ENCODE data around the gene ANK3. TPM values are rescaled to one million over a fixed set of nuclear protein-coding genes. Genes with fewer than 3 reads are reported as not detected.

Gene ANK3
- total RNA-seq, 2 donors from 2014 or later = 5.7 to 6.1 TPM

DNA sequence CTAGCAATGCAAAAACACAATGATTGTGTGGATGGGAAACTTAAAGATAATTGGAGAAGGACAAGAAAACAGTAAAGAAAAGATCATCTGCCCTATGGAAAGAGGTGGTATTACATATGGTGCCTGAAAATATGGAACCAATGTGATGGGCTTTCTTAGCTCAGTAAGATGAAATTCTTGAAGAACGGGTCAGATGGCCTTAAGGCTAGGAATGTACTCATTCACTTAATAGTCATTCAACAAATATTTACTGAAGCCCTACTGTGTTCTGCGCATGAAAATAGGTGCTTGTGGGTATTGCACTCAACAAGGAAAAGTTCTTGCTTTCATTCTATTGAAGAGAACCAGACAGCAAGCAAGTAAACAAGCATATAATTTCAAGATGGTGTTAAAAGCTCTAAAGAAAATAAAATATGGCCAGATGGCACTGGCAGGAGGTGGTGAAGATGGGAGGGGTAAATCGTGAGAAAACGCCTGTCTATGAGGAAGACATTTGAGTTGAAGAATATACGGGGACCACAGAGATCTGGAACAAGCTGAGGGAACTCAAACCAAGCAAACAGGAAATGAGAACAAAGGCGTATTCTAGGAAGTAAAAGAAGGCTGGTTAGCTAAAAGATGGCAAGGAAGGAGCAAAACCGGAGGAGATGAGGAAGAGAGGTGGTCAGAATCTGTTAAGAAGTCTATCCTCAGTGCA lies 179.7 kb downstream of the ANK3 start:
- intact Hi-C loops (cut with DNase I) = loop anchor here in 1 of 2 donors (5.0 to 10.0 kb wide), 2 partner anchors 108 to 585 kb away; no protein-coding TSS in a partner anchor
- no peak for DNase-seq (ENCODE audit: low spot score)

DNA sequence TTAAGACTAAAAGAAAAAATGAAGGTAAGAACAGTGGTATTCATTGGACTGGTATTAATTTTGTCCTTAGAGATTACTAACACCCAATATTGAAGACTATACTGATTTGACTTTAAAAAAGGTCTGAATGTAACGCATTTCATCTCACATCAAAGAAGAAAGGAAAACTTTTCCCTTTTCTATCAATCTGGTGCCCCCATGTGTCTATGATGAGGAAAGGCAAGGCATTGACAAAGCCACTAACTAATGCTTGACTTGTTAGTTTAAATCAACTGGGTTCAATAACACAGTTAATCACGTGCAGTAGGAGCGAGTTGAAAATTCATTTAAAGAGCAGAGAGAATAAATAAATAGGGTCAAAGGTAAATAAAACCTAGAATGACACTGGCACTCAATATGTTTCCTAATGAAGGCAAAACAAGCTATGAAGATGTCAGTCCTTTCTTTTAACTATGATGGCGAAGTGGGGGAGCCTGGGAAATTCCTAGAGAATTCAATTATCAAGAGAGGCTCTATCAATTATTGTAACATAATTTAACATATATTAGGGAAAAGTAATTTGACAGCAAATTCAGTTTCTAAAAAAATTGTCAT lies 180.9 kb downstream of the ANK3 start:
- intact Hi-C loops (cut with DNase I) = loop anchor here in 1 of 2 donors (5.0 to 10.0 kb wide), 2 partner anchors 106 to 584 kb away; no protein-coding TSS in a partner anchor

DNA sequence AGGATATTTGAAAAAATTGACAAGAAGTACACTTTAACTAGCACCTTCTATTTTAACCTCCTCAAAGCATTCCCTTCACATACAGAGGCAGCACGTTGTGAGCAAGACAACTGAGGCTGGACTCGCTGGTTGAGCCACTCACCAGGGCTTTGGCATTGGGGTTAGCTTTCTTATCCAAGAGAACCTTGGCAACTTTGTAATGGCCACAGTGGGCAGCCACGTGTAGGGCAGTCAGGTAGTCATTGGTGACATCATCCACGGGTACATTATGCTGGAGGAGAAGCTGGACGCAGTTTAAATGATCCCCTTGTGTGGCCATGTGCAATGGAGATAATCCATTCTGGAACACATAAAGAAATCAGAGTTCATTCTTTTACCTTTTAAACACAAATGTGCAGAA lies 181.8 kb downstream of the ANK3 start:
- intact Hi-C loops (cut with DNase I) = loop anchor here in 1 of 2 donors (5.0 to 10.0 kb wide), 2 partner anchors 106 to 583 kb away; no protein-coding TSS in a partner anchor
- DNase-seq (ENCODE audit: low spot score) = no peak

More for the DNA sequence above, 180.9 kb downstream of the ANK3 start:
- DNase-seq (ENCODE audit: low spot score) = no peak

DNA sequence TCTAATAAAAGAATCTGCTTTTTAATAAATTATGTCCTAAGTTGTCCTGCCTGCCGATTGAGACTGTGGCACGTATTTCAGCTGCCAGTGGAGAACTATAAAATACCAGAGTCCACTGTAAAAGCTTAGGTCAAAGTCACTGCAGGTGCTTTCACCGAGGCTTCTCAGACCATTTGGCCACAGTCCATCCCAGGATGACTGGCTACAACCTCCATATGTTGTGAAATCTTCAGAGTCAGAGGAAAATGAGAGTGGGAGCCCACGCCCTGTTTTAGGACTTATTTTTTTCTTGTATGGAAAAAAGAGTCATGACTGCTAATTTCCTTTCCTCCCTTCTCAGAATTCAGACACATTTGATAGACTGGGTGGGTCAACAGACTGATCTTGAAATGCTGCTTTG lies 182.9 kb downstream of the ANK3 start:
- intact Hi-C loops (cut with DNase I) = loop anchor here in 1 of 2 donors (5.0 to 10.0 kb wide), 2 partner anchors 104 to 582 kb away; no protein-coding TSS in a partner anchor
- no peak for DNase-seq (ENCODE audit: low spot score)

DNA sequence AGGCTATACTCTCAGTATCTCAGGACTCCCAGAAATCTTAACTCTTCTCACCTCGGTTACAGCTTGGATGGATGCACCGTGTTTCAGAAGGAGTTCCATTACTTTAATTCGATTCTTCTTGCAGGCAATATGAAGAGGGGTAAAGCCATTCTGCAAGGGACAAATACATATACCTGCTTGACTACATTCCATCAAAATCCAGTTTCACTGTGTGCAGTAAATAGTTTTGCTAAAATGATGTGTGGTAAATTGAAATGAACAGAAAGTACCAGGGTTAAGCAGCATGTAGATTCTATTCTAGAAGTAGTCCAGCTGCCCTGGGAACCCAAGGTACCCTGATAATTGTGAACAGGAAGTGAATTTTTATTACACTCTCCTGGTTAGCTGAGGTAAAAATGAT lies 183.9 kb downstream of the ANK3 start:
- no peak for DNase-seq (ENCODE audit: low spot score)
- intact Hi-C loops (cut with DNase I) = loop anchor here in 1 of 2 donors (5.0 to 10.0 kb wide), 2 partner anchors 103 to 581 kb away; no protein-coding TSS in a partner anchor

DNA sequence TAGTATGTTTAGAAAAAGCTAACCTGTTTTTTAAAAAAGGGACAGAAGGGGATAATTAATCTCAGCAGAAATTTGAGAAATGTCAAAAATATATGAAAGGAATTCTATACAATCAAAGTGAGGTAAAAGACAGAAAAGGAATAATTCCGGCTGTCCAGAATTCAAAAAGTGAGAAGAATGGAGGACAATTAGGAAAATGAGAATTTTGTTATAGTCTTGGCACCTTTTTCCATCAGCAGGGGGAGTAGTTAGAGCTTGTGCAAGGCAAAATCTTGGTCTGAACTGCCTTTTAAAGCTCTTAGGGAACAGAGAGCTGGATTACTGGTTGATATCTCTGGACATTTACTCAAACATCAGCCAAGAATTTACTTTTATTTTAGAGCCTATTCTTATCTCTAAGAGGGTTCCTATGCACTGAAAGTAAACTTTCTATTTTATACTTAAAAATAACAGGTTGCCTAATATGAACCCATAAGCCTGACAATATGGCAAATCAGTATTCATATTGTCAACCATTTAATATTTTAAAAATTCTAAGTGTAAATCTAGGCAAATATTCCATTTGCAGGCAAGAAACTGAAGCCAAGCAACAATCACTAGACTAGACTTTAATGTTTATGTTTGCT lies 185.6 kb downstream of the ANK3 start:
- DNase-seq (ENCODE audit: low spot score) = no peak
- intact Hi-C loops (cut with DNase I) = loop anchor here (5.0 to 10.0 kb wide), 2 partner anchors 102 to 579 kb away; no protein-coding TSS in a partner anchor

DNA sequence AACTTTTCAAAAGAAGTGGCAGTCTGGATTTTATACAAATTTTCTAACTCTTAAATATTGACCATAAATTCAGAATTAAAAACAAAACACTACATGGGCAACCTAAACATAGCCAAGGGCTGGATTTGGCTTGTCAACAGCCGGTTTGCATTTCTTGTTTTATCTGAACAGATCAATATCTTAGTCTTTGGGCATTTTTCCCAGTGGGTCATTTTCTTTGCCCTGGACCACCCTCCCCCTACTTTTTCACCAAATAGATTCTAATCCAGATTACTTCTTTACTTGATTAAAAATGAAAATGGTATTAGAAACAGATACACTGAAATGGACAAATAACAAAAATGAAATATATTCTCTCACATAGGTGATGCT lies 189.0 kb downstream of the ANK3 start:
- intact Hi-C loops (cut with DNase I) = loop anchor here (5.0 to 10.0 kb wide), 2 partner anchors 98 to 576 kb away; no protein-coding TSS in a partner anchor
- no peak for DNase-seq (ENCODE audit: low spot score)

DNA sequence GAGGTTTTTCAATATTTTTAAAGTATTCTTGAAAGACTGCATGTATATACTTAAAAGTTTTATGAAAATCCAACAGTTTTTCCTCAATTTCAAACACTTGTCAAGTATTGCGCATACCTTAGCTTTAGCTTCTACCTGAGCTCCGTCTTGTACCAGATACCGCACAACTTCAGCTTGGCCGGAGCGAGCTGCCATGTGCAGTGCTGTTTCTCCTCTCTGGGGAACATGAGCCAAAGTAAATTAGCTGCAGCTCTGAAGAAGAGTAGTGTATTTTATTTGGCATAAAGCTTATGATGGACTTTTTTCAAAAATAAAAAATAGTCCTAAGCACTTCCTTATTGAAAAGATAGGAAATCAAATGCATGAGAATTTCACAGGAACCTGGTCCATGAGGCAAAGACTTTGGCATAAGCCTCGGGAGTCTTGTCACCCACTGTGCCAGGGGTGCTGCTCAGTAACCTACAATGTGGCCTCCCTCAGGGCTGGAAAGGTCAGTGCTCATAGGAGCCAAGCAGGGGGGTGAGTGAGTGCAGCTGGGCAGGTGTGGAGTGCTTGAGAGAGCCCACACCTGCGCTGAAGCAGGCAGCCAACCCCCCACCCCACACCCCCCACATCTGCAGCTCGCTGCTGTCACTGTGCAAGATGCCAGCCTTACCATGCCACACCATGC lies 189.5 kb downstream of the ANK3 start:
- no peak for DNase-seq (ENCODE audit: low spot score)
- intact Hi-C loops (cut with DNase I) = loop anchor here (5.0 to 10.0 kb wide), 2 partner anchors 98 to 575 kb away; no protein-coding TSS in a partner anchor

DNA sequence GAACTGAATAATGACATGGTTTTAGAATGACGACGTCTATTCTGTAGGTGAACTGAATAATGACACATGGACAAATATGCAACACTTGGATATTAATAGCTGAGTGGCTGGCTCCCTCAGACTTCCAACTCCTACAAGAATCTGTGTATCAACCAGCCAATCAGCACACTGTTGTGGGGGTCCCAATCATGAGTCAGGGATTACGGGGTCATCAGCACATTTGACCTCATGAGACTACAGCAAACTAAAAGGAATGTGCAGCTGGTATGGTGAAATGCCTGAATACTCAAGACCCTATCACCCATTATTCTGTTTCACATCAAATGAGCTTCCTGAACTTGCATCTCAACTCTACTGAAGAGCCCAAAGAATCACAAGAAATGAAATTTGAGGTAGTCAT lies 192.5 kb downstream of the ANK3 start:
- DNase-seq (ENCODE audit: low spot score) = no peak
- intact Hi-C loops (cut with DNase I) = no loop called here

DNA sequence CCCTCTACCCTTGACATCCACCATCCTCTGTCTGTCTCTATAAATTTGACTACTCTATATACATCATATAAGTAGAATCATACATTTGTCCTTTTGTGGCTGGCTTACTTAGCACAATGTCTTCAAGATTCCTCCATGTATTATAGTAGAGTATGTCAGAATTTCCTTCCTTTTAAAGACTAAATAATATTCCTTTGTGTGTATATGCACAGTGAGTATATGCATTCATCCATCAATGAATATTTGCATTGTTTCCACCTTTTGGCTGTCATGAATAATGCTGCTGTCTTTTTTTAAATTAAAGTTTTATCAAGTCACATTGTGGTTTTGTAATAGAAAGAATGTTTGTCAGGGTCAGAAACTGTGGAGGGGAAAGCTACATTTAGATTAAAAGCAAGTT lies 195.3 kb downstream of the ANK3 start:
- DNase-seq (ENCODE audit: low spot score) = no peak
- intact Hi-C loops (cut with DNase I) = no loop called here

DNA sequence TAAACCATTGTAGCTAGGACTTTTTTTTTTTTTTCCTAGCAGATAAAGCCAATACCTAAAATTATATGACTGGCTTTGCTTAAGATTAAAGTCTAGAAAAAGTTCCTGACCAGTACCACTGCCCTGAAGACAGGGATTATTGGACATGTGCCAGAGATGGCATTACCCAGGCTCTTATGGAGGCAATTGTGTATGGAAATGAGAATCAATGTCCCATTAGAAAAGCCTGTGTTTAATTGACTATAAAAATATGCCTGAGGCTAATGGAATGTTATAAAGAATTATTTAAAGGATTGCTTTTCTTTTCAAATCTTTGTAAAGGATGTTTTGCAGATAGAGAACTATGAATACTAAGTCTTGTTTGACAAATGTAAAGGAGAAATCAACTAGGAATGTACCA lies 196.7 kb downstream of the ANK3 start:
- intact Hi-C loops (cut with DNase I) = no loop called here
- DNase-seq (ENCODE audit: low spot score) = no peak

DNA sequence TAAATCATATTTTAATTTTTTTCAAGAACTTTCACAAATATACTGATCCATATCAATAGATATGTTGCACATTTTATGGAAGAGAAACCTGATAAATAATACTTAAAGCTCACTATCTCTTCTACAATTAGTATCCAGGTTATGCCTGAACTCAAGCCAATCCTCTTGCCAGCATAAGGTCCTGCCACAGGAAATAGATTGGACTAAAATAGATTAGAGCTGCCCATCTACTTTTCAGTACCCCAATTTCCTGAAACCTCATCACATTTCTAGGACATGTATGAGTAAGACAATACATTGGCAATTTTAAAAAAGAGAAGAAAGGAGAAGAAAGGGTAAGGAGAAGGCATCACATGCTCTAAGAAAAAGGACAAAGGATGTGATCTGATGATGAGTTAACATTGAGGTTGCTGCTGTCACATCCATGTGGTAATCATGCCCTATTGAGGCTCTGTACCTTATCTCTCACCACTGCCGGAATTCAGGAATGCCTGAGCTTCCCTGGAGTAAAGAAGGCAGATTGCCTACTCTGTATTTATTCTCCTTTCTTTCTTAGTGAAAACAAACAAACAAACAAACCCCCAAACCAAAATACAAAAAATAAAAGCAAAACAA lies 199.7 kb downstream of the ANK3 start:
- no peak for DNase-seq (ENCODE audit: low spot score)
- intact Hi-C loops (cut with DNase I) = loop anchor here in 1 of 2 donors (5.0 kb wide), 1 partner anchor 708 kb away; no protein-coding TSS in a partner anchor

DNA sequence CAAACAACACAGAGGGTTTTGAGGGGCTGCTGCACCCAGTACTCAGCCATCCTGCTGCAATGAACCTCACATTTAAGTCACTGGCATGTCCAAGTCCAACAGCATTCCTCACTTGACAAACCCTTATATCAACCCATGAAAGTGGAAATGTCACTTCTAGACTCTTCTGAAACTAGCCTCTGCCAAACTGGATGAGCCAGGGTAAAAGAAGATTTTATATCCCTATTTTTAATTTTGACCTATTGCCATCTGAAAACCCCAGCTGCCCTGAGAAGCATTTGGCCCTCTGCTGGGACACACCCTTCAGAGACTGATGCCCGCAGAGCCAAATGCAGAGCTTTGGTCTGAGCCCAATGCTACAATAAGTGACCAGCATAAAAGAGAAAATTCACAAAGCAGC lies 201.1 kb downstream of the ANK3 start:
- intact Hi-C loops (cut with DNase I) = loop anchor here in 1 of 2 donors (5.0 kb wide), 1 partner anchor 706 kb away; no protein-coding TSS in a partner anchor

DNA sequence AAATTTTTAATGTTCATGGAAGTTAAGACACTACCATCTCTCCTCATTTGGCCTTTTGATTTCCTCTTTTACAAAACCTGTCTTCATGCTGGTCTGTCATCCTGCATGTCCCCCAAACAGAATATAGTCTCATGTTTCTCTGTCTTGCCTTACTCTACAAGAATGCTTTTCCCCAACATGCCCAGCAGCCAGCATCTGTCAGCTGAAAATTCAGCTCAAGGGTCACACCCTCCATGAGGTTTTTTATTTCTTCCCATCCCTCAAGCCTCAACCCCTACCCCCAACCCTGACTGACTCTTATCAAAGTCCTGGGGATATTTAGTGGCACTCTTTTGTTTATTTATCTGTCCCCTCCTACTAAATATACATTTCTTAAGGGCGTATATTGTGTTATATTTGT lies 202.0 kb downstream of the ANK3 start:
- no peak for DNase-seq (ENCODE audit: low spot score)
- intact Hi-C loops (cut with DNase I) = loop anchor here in 1 of 2 donors (5.0 kb wide), 1 partner anchor 705 kb away; no protein-coding TSS in a partner anchor

More for the DNA sequence above, 201.1 kb downstream of the ANK3 start:
- DNase-seq (ENCODE audit: low spot score) = no peak

DNA sequence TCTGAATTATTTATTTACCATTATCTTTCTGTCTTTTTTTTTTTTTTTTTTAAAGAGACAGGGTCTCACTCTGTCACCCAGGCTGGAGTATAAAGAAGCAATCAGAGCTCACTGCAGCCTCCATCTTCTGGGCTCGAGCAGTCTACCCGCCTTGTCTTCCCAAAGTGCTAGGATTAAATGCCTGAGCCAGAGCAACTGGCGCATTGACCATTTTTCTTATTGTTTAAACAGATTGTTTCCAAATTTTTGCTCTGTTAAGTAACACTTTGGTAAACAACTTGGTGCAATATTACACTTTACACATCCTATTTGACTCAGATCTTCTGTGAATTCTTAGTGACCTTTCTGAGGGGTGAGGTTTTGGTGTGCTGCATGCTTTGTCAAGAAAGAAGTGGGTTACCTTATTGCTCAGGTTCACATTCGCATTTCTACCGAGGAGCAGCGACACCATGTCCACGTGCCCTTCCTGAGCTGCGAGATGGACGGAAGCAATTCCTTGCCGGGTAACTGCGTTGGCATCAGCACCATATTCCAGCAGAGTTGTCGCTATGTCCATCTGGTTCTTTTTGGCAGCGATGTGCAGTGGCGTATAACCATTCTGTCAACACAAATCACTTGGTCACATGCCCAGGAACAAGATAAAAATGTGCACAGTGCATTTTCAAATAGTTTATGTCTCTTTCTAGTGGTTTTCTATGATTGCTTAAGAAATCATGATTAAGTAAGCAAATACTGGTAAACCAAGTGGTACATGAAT lies 203.2 kb downstream of the ANK3 start:
- no peak for DNase-seq (ENCODE audit: low spot score)

DNA sequence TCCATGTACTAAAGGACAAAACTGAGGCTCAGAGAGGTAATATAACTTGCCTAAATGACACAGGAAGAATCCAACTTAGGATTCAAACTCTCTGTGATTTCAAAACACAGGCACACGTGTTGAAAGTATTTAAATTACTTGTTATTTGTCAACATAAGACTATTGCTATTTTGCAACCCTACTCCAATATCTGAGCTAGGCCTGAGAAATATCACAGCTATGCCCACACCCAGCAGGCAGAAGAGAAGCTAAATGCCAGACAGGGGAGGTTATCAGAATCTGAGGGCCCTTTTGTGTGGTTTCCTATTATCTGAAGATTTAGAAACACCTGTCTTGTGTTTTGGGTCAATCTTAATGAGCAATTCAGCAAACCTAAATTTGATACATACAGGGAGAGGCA lies 204.3 kb downstream of the ANK3 start:
- intact Hi-C loops (cut with DNase I) = loop anchor here in 1 of 2 donors (5.0 kb wide), 1 partner anchor 703 kb away; no protein-coding TSS in a partner anchor
- DNase-seq (ENCODE audit: low spot score) = no peak

More for the DNA sequence above, 203.2 kb downstream of the ANK3 start:
- intact Hi-C loops (cut with DNase I) = loop anchor here in 1 of 2 donors (5.0 kb wide), 1 partner anchor 704 kb away; no protein-coding TSS in a partner anchor

DNA sequence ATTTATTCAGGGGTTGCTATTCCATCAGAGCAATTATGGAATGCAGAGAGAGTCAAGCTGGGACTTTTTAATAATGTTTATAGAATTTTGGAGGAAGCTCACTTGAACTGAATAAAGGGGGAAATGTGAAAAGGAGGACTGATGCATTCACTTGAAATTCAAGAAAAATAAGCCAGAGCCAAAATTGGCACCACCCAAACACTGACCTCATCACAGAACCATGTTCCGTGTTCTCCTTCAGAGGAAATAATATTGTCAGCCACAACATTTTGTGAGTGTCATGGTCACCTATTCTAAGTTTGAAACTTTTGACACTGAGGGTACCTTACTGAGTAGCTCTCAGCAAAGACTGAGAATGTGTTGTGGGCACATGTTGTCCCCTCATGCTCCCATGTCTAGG lies 207.0 kb downstream of the ANK3 start:
- intact Hi-C loops (cut with DNase I) = no loop called here
- no peak for DNase-seq (ENCODE audit: low spot score)

DNA sequence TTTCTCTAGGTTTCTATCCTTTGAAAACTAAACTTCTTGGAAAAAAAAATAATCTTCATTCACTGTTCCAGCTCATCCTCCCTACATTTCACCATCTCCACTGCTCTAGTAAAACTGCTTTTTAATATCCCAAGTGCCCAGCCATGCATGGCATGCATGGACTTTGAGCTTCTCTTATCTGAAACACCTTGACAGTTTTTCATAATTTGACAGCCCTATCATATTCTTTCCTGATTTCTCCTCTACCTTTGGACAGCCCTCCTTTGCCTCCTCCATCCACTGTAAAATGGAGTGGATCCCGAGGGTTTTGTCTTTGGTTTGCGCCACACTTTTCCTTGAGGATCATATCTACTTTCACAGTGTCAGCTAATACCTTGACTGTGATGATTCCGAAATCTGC lies 212.8 kb downstream of the ANK3 start:
- intact Hi-C loops (cut with DNase I) = no loop called here
- no peak for DNase-seq (ENCODE audit: low spot score)
